Kidney (tissue), 14 donors: ENCODE measurements around the gene HNRNPA3. TPM values are rescaled to one million over a fixed set of nuclear protein-coding genes. Genes with fewer than 3 reads are reported as not detected.
"Not testable (repeated sequence)": the region's sequence is repeated elsewhere in the genome, so short reads cannot be mapped to it uniquely, and the experiment has no call there.

Experiments used
- DNase-seq, 5 donors: peaks; one replicate each; pipeline ENCODE4 v3.0.0-alpha.2; 2013 to 2020
- FAIRE-seq: peaks from 2 replicates; lab custom pipeline; 2012; peaks lifted over from hg19 to GRCh38; lab: Jason Lieb, UNC
- H3K27ac ChIP-seq, 2 donors: one replicate each; pipeline ENCODE4 v1.7.0; 2013; ENCODE audit warnings: low read depth in 2 of 2, low read length in 2 of 2, inconsistent platforms in 1 of 2
- H3K27me3 ChIP-seq: one replicate; pipeline ENCODE4 v1.7.1; 2013; ENCODE audit warnings: low read length, inconsistent platforms; ENCODE audit not compliant: control insufficient read depth, insufficient read depth
- H3K36me3 ChIP-seq, 3 donors: one replicate each; pipeline versions ENCODE4 v1.7.0 to v1.7.1; 2013; ENCODE audit warnings: low read length in 3 of 3, control low read depth in 1 of 3, inconsistent platforms in 1 of 3; ENCODE audit not compliant: insufficient read depth in 3 of 3, control insufficient read depth in 2 of 3
- H3K4me1 ChIP-seq, 3 donors: one replicate each; pipeline versions ENCODE4 v1.7.0 to v1.7.1; 2013; ENCODE audit warnings: low read length in 3 of 3, inconsistent platforms in 1 of 3, low read depth in 1 of 3; ENCODE audit not compliant: control insufficient read depth in 2 of 3, insufficient read depth in 2 of 3
- H3K4me3 ChIP-seq, 3 donors: one replicate each; pipeline versions ENCODE4 v1.7.0 to v1.8.1; 2013; ENCODE audit warnings: low read length in 3 of 3, control low read depth in 1 of 3, inconsistent platforms in 1 of 3
- H3K9ac ChIP-seq, 3 donors: one replicate each; pipeline versions ENCODE4 v1.7.0 to v1.7.1; 2013; ENCODE audit warnings: low read length in 3 of 3, control low read depth in 1 of 3, inconsistent platforms in 1 of 3
- H3K9me3 ChIP-seq, 3 donors: one replicate each; pipeline versions ENCODE4 v1.7.0 to v1.7.1; 2013; ENCODE audit warnings: low read length in 3 of 3, control low read depth in 1 of 3, inconsistent platforms in 1 of 3; ENCODE audit not compliant: control insufficient read depth in 2 of 3, insufficient read depth in 1 of 3
- CTCF ChIP-seq: IDR thresholded peaks from 3 replicates; pipeline ENCODE4 v1.5.1; 2012; ENCODE audit warnings: mild to moderate bottlenecking, moderate library complexity, borderline replicate concordance; ENCODE audit not compliant: insufficient read depth; ENCODE audit errors: extremely low read depth
- intact Hi-C: fragments of 100-400 bp; cut with DNase I; formaldehyde crosslinking; loops from one replicate; pipeline ENCODE4 v1.11.1; 2022
- polyA plus RNA-seq: library from polyadenylated mRNA; stranded (reverse); fragments of 350-450 nt; fragmentation: Illumina TruSeq; extraction: RNeasy Lipid Tissue Mini Kit (QIAGEN cat#74804); gene quantifications from one replicate; pipeline ENCODE4 v1.2.3, GENCODE V29; 2014; ENCODE audit warnings: low read depth, low replicate concordance; ENCODE audit not compliant: insufficient read depth
- total RNA-seq: library from RNA; stranded (reverse); fragmentation: NEBNext Ultra II Directional; extraction: Animal tissue kit (Norgen Biotek cat#: 25700); gene quantifications from one replicate; pipeline ENCODE4 v1.2.1, GENCODE V29; 2021
- donor health status: control.
- donor health status: control.
- donor health status: control.
- donor health status: control.
- donor health status: control.
- donor health status: DM: yes; HTN: yes; CAD: no.
- donor health status: Normal renal cell carcinoma (clear cell type).

HNRNPA3 gene
- total and polyA plus RNA-seq, 2 donors from 2014 or later, result 156 to 173 TPM

- intact Hi-C loops, result no loop called here
- H3K9ac ChIP-seq, result no peak overlapping the region
These were observed 8.9 kb downstream of the HNRNPA3 start for GRCh38 chr2:177221534-177221933.

GRCh38 chr2:177221970-177222369, 9.4 kb downstream of the HNRNPA3 start:
- intact Hi-C loops, result no loop called here
- Histone ChIP-seq H3K4me3 (no peak overlapping the region), H3K4me1 (no peaks in the 10 kb centered on the region), H3K27ac (no peak overlapping the region), H3K9me3 (no peaks in the 10 kb centered on the region), H3K36me3 (peaks cover 21 to 57% (median 30%) of the 10 kb centered on the region in 3 donors), H3K27me3 (no peaks in the 10 kb centered on the region), H3K9ac (no peak overlapping the region)
- DNase-seq (no peak), FAIRE-seq (no peak)
- TF ChIP-seq CTCF, result no peak

More at GRCh38 chr2:177221534-177221933, 8.9 kb downstream of the HNRNPA3 start:
- no peak overlapping the region for H3K4me3 ChIP-seq
- H3K4me1 ChIP-seq, result no peaks in the 10 kb centered on the region
- DNase-seq, result no peak
- H3K9me3 ChIP-seq, result no peaks in the 10 kb centered on the region
- H3K36me3 ChIP-seq, result peaks cover 22 to 61% (median 31%) of the 10 kb centered on the region in 3 donors
- H3K27me3 ChIP-seq, result no peaks in the 10 kb centered on the region
- FAIRE-seq, result no peak
- TF ChIP-seq CTCF, result no peak
- no peak overlapping the region for H3K27ac ChIP-seq

- H3K4me1 ChIP-seq, H3K9me3 ChIP-seq, DNase-seq, H3K9ac ChIP-seq, H3K4me3 ChIP-seq, H3K27me3 ChIP-seq, H3K27ac ChIP-seq, intact Hi-C loops: not testable (repeated sequence)
- FAIRE-seq, result peak; percentile 85
- peaks cover 17 to 42% (median 24%) of the 10 kb centered on the region in 3 donors for H3K36me3 ChIP-seq
These were observed 10.8 kb downstream of the HNRNPA3 start for GRCh38 chr2:177223436-177223835.

- Histone ChIP-seq H3K4me3 (no peak overlapping the region), H3K4me1 (peaks cover 0 to 6% (median 4%) of the 10 kb centered on the region in 3 donors), H3K27ac (no peak overlapping the region), H3K27me3 (no peaks in the 10 kb centered on the region), H3K9me3 (no peaks in the 10 kb centered on the region), H3K9ac (no peak overlapping the region), H3K36me3 (peaks cover 16 to 39% (median 29%) of the 10 kb centered on the region in 3 donors)
- no peak for TF ChIP-seq CTCF
- DNase-seq (no peak), FAIRE-seq (no peak)
- intact Hi-C loops, result no loop called here
These were observed 13.4 kb downstream of the HNRNPA3 start for GRCh38 chr2:177225965-177226360.
